Measurements from ENCODE around the gene MCF2L.

Gene MCF2L

GRCh38 chr13:113072376-113072775 lies 103.4 kb downstream of the MCF2L start:
- no peak for DNase-seq (ENCODE audit: low read depth)
- TF ChIP-seq, protein P1, sequence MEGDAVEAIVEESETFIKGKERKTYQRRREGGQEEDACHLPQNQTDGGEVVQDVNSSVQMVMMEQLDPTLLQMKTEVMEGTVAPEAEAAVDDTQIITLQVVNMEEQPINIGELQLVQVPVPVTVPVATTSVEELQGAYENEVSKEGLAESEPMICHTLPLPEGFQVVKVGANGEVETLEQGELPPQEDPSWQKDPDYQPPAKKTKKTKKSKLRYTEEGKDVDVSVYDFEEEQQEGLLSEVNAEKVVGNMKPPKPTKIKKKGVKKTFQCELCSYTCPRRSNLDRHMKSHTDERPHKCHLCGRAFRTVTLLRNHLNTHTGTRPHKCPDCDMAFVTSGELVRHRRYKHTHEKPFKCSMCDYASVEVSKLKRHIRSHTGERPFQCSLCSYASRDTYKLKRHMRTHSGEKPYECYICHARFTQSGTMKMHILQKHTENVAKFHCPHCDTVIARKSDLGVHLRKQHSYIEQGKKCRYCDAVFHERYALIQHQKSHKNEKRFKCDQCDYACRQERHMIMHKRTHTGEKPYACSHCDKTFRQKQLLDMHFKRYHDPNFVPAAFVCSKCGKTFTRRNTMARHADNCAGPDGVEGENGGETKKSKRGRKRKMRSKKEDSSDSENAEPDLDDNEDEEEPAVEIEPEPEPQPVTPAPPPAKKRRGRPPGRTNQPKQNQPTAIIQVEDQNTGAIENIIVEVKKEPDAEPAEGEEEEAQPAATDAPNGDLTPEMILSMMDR (IDR thresholded peaks at IDR 0.05; ENCODE audit: control insufficient read depth, extremely low read depth, insufficient read depth): no peak
- no peak overlapping the region for H3K4me3 ChIP-seq (ENCODE audit: low read depth, low read length)

- TF ChIP-seq, protein P1 (IDR thresholded peaks at IDR 0.05; ENCODE audit: control insufficient read depth, extremely low read depth, insufficient read depth): no peak
Measured at GRCh38 chr13:113073942-113074341, 104.9 kb downstream of the MCF2L start.

DNA sequence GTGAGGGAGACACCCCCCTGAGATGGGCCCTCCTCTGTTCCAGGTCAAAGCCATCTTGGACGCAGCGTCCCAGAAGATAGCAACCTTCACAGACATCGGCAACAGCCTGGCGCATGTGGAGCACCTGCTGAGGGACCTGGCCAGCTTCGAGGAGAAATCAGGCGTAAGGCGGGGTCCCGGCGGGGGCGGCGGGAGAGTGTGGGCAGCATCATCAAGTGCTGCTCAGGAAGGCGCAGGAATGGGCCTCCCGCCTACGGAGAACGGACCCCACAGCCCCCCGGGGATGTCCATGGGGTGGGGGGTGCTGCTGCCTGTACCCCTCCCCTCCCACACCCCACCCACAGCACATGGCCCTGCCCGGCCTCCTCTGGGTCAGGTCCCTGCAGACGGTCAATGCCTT lies 105.4 kb downstream of the MCF2L start:
- H3K4me3 ChIP-seq (ENCODE audit: low read depth, low read length): no peak overlapping the region
- TF ChIP-seq, protein P1 (IDR thresholded peaks at IDR 0.05; ENCODE audit: control insufficient read depth, extremely low read depth, insufficient read depth): no peak
- DNase-seq (ENCODE audit: low read depth): no peak

More at GRCh38 chr13:113073942-113074341, 104.9 kb downstream of the MCF2L start:
- no peak overlapping the region for H3K4me3 ChIP-seq (ENCODE audit: low read depth, low read length)
- no peak for DNase-seq (ENCODE audit: low read depth)

- H3K4me3 ChIP-seq (ENCODE audit: low read depth, low read length): no peak overlapping the region
- no peak for DNase-seq (ENCODE audit: low read depth)
- TF ChIP-seq, protein P1 (IDR thresholded peaks at IDR 0.05; ENCODE audit: control insufficient read depth, extremely low read depth, insufficient read depth): no peak
Measured at GRCh38 chr13:113074876-113075275, 105.9 kb downstream of the MCF2L start.

GRCh38 chr13:113075711-113076110 lies 106.7 kb downstream of the MCF2L start:
- TF ChIP-seq, protein P1 (IDR thresholded peaks at IDR 0.05; ENCODE audit: control insufficient read depth, extremely low read depth, insufficient read depth): no peak
- DNase-seq (ENCODE audit: low read depth): no peak
- no peak overlapping the region for H3K4me3 ChIP-seq (ENCODE audit: low read depth, low read length)

DNA sequence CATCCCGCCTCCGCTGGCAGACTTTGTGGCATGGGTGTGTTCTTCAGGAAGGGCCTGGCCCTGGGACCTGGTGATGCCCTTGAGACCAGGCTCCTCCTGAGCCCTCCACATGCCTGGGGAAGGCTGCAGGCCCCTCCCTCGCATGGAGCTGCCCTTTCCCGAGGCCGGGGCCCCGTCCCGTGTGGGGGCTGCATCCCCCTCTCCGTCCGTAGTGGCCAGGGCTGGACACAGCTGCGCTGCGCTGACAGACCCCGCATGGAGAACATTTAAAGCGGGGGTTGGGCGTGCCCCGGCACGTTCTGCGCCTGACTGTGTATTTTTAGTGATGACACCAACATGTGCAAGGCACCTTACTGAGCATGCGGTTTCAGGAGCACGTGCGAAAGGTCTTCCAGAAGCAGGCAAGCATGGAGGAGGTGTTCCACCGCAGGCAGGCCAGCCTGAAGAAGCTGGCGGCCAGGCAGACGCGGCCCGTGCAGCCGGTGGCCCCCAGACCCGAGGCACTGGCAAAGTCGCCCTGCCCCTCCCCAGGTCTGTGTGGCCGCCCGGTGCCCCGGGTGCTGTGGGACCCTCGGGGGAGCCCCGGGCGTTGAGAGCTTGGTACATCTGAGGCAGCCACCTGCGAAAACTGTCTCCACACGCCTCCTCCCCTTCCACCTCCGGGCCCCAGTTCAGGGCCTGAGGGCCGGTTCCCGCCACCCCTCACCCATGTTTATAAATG lies 107.8 kb downstream of the MCF2L start:
- no peak overlapping the region for H3K4me3 ChIP-seq (ENCODE audit: low read depth, low read length)
- no peak for DNase-seq (ENCODE audit: low read depth)
- TF ChIP-seq, protein P1 (IDR thresholded peaks at IDR 0.05; ENCODE audit: control insufficient read depth, extremely low read depth, insufficient read depth): no peak

- H3K4me3 ChIP-seq (ENCODE audit: low read depth, low read length): no peak overlapping the region
- TF ChIP-seq, protein P1 (IDR thresholded peaks at IDR 0.05; ENCODE audit: control insufficient read depth, extremely low read depth, insufficient read depth): no peak
- no peak for DNase-seq (ENCODE audit: low read depth)
Measured at GRCh38 chr13:113077566-113077952, 108.5 kb downstream of the MCF2L start.
